Measurements from ENCODE around the gene PROM1. TPM values are rescaled to one million over a fixed set of nuclear protein-coding genes. Genes with fewer than 3 reads are reported as not detected.

Gene PROM1
- total and polyA plus RNA-seq, 4 donors: 1.2 to 5.2 (median 3.7) TPM

DNA sequence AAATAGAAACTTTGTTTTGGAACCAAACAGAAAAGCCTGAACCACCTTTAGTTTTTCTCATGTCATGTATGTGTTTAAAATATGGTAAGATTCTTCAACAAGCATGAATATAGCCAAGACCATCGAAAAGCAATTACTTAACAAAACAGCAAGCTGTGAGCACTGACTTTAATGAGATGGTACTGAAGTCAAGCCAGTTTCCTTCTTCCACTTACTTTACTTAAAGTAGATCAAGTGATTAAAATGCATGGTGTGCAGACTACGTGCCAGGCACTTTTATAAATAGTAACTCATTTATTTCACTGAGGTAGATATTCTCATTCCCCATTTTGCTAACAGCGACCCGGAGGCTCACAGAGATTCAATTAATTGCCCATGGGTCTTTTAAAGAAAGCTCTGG, 74.7 kb downstream of the PROM1 start:
- no peak overlapping the region for H3K27ac ChIP-seq (ENCODE audit: low read depth in 1 of 2, low read length in 2 of 2)
- H3K36me3 ChIP-seq (ENCODE audit: control insufficient read depth in 4 of 4, insufficient read depth in 3 of 4, low read depth in 1 of 4, low read length in 3 of 4): no peaks in the 10 kb centered on the region
- no peak overlapping the region for H3K4me3 ChIP-seq (ENCODE audit: low read depth in 1 of 3, low read length in 3 of 3)
- H3K9me3 ChIP-seq (ENCODE audit: control insufficient read depth in 4 of 4, low read length in 3 of 4): no peaks in the 10 kb centered on the region
- 94% methylated on average over 4 of the region's 4 CpGs for WGBS
- H3K4me1 ChIP-seq (ENCODE audit: control insufficient read depth in 4 of 4, insufficient read depth in 4 of 4, low read length in 3 of 4): no peaks in the 10 kb centered on the region
- no peaks in the 10 kb centered on the region for H3K27me3 ChIP-seq (ENCODE audit: control insufficient read depth in 4 of 4, insufficient read depth in 4 of 4, low read length in 3 of 4)
- DNase-seq (ENCODE audit: low spot score): no peak
- H3K9ac ChIP-seq (ENCODE audit: low read depth in 1 of 2, low read length in 2 of 2): no peak overlapping the region
- TF ChIP-seq, protein P1, sequence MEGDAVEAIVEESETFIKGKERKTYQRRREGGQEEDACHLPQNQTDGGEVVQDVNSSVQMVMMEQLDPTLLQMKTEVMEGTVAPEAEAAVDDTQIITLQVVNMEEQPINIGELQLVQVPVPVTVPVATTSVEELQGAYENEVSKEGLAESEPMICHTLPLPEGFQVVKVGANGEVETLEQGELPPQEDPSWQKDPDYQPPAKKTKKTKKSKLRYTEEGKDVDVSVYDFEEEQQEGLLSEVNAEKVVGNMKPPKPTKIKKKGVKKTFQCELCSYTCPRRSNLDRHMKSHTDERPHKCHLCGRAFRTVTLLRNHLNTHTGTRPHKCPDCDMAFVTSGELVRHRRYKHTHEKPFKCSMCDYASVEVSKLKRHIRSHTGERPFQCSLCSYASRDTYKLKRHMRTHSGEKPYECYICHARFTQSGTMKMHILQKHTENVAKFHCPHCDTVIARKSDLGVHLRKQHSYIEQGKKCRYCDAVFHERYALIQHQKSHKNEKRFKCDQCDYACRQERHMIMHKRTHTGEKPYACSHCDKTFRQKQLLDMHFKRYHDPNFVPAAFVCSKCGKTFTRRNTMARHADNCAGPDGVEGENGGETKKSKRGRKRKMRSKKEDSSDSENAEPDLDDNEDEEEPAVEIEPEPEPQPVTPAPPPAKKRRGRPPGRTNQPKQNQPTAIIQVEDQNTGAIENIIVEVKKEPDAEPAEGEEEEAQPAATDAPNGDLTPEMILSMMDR (IDR thresholded peaks at IDR 0.05; ENCODE audit: low read depth, low read length, missing input control): no peak
- no peak for TF ChIP-seq RXRA (IDR thresholded peaks at IDR 0.05)
- no peak for TF ChIP-seq FOXA2 (IDR thresholded peaks at IDR 0.05)
- no peak for TF ChIP-seq JUND (IDR thresholded peaks at IDR 0.05)

DNA sequence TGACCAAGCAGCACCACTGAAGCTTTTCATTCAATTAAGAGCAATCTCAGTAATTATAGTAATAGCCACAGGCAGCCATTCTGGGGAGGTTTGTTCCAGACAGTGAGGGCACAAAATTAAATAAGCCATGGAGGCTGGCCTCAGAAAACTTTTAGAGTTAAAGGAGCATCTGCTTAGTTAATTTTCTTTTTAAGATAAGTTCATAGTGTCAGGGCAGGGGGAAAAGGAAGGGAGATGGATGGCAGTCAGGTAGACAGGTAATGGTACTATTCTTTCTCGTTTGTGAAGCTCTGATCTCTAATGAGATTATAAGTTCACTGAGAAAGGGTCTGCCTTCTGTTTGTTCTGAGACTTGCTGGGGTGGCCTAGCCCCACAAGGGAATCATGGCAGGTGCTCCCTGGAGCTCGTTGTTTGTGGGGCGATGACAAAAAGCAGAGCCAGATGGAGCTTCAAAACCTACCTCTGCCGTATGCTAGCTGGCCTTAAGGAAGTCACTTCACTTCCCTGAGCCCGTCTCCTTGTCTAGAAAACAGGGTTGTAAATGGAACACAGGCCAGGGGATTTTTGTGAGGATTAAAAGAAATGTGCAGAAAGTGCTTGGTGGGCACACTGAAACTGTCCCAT, 76.2 kb downstream of the PROM1 start:
- DNase-seq (ENCODE audit: low spot score): no peak
- no peak overlapping the region for H3K9ac ChIP-seq (ENCODE audit: low read depth in 1 of 2, low read length in 2 of 2)
- H3K9me3 ChIP-seq (ENCODE audit: control insufficient read depth in 4 of 4, low read length in 3 of 4): no peaks in the 10 kb centered on the region
- H3K4me3 ChIP-seq (ENCODE audit: low read depth in 1 of 3, low read length in 3 of 3): no peak overlapping the region
- no peaks in the 10 kb centered on the region for H3K27me3 ChIP-seq (ENCODE audit: control insufficient read depth in 4 of 4, insufficient read depth in 4 of 4, low read length in 3 of 4)
- WGBS: 68% methylated on average over 5 of the region's 5 CpGs
- H3K36me3 ChIP-seq (ENCODE audit: control insufficient read depth in 4 of 4, insufficient read depth in 3 of 4, low read depth in 1 of 4, low read length in 3 of 4): no peaks in the 10 kb centered on the region
- H3K4me1 ChIP-seq (ENCODE audit: control insufficient read depth in 4 of 4, insufficient read depth in 4 of 4, low read length in 3 of 4): no peaks in the 10 kb centered on the region
- no peak overlapping the region for H3K27ac ChIP-seq (ENCODE audit: low read depth in 1 of 2, low read length in 2 of 2)
- TF ChIP-seq HNF4G (IDR thresholded peaks at IDR 0.05) (no peak), JUND (IDR thresholded peaks at IDR 0.05) (no peak), FOXA2 (IDR thresholded peaks at IDR 0.05) (no peak), SP1 (IDR thresholded peaks at IDR 0.05) (no peak), YY1 (IDR thresholded peaks at IDR 0.05) (no peak), FOXA1 (IDR thresholded peaks at IDR 0.05) (no peak)
- TF ChIP-seq, protein P2, sequence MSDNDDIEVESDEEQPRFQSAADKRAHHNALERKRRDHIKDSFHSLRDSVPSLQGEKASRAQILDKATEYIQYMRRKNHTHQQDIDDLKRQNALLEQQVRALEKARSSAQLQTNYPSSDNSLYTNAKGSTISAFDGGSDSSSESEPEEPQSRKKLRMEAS (IDR thresholded peaks at IDR 0.05): no peak
- TF ChIP-seq, protein P3, sequence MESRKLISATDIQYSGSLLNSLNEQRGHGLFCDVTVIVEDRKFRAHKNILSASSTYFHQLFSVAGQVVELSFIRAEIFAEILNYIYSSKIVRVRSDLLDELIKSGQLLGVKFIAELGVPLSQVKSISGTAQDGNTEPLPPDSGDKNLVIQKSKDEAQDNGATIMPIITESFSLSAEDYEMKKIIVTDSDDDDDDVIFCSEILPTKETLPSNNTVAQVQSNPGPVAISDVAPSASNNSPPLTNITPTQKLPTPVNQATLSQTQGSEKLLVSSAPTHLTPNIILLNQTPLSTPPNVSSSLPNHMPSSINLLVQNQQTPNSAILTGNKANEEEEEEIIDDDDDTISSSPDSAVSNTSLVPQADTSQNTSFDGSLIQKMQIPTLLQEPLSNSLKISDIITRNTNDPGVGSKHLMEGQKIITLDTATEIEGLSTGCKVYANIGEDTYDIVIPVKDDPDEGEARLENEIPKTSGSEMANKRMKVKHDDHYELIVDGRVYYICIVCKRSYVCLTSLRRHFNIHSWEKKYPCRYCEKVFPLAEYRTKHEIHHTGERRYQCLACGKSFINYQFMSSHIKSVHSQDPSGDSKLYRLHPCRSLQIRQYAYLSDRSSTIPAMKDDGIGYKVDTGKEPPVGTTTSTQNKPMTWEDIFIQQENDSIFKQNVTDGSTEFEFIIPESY (IDR thresholded peaks at IDR 0.05): no peak

DNA sequence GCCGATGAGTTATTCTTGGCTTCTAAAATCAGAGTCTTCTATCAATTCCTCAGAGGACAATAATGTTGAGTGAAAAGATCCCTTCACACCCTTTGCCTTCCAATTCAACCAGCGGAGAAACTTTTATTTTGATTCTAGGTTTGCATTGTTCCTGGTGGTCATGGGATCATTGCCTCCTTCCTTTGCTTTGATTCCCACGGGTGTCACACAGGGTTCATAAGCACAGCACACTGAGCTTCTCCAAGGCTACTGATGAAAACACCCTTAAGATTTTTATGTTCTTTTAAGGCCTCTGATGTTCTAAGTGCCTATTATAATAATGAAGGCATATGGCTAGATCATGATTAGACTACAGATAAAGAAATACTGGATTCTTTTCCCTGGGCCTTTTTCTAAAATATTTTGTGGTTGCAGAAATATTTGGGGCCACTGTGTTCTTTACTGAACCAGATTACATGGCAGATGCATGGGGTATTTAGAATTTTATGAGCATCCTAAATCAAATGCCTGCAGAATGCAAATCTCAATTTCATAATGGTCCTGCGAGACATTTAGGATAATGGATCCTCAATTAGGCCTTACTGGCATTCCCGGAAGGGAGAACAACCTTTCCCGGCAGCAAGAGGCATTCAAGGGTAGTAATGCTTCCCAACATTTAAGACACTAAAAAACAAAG, 76.9 kb downstream of the PROM1 start:
- H3K9ac ChIP-seq (ENCODE audit: low read depth in 1 of 2, low read length in 2 of 2): no peak overlapping the region
- DNase-seq (ENCODE audit: low spot score): no peak
- no peak overlapping the region for H3K4me3 ChIP-seq (ENCODE audit: low read depth in 1 of 3, low read length in 3 of 3)
- H3K36me3 ChIP-seq (ENCODE audit: control insufficient read depth in 4 of 4, insufficient read depth in 3 of 4, low read depth in 1 of 4, low read length in 3 of 4): no peaks in the 10 kb centered on the region
- no peaks in the 10 kb centered on the region for H3K4me1 ChIP-seq (ENCODE audit: control insufficient read depth in 4 of 4, insufficient read depth in 4 of 4, low read length in 3 of 4)
- no peaks in the 10 kb centered on the region for H3K27me3 ChIP-seq (ENCODE audit: control insufficient read depth in 4 of 4, insufficient read depth in 4 of 4, low read length in 3 of 4)
- 90% methylated on average over 6 of the region's 6 CpGs for WGBS
- H3K27ac ChIP-seq (ENCODE audit: low read depth in 1 of 2, low read length in 2 of 2): no peak overlapping the region
- no peaks in the 10 kb centered on the region for H3K9me3 ChIP-seq (ENCODE audit: control insufficient read depth in 4 of 4, low read length in 3 of 4)
- no peak for TF ChIP-seq HNF4A (conservative IDR thresholded peaks at IDR 0.05)
- TF ChIP-seq YY1 (IDR thresholded peaks at IDR 0.05): no peak
- no peak for TF ChIP-seq JUND (IDR thresholded peaks at IDR 0.05)
- no peak for TF ChIP-seq HNF4G (IDR thresholded peaks at IDR 0.05)
- TF ChIP-seq, protein P3 (IDR thresholded peaks at IDR 0.05): no peak
- TF ChIP-seq, protein P4, sequence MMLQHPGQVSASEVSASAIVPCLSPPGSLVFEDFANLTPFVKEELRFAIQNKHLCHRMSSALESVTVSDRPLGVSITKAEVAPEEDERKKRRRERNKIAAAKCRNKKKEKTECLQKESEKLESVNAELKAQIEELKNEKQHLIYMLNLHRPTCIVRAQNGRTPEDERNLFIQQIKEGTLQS (IDR thresholded peaks at IDR 0.05): no peak
- TF ChIP-seq RXRA (IDR thresholded peaks at IDR 0.05): no peak
- TF ChIP-seq, protein P1 (IDR thresholded peaks at IDR 0.05; ENCODE audit: low read depth, low read length, missing input control): no peak
- TF ChIP-seq FOXA1 (IDR thresholded peaks at IDR 0.05): no peak
- no peak for TF ChIP-seq FOXA2 (IDR thresholded peaks at IDR 0.05)
- TF ChIP-seq RAD21 (IDR thresholded peaks at IDR 0.05): no peak
- no peak for TF ChIP-seq NR2F2 (IDR thresholded peaks at IDR 0.05)
